ENCODE data around the gene PAX5.

The PAX5 gene

GRCh38 chr9:36903541-36904435, 130.3 kb downstream of the PAX5 start (continued):
- TF ChIP-seq ZNF280D (tag by site-specific recombination; IDR thresholded peaks at IDR 0.05) = no peak
- no peak for TF ChIP-seq ZNF157 (tag by site-specific recombination; IDR thresholded peaks at IDR 0.05)
- TF ChIP-seq ZNF843 (tag by site-specific recombination; IDR thresholded peaks at IDR 0.05) = peak; percentile 63
- TF ChIP-seq ZNF596 (tag by site-specific recombination; IDR thresholded peaks at IDR 0.05) = no peak
- TF ChIP-seq SCRT1 (tag by site-specific recombination; IDR thresholded peaks at IDR 0.05; ENCODE audit: borderline replicate concordance) = no peak
- TF ChIP-seq ZSCAN30 (tag by site-specific recombination; IDR thresholded peaks at IDR 0.05) = peak; percentile 87
- TF ChIP-seq BCL11A (tag by site-specific recombination; IDR thresholded peaks at IDR 0.05; ENCODE audit: low read depth) = no peak
- TF ChIP-seq ZNF423 (tag by site-specific recombination; IDR thresholded peaks at IDR 0.05) = no peak
- no peak for TF ChIP-seq ZNF169 (tag by site-specific recombination; IDR thresholded peaks at IDR 0.05)
- no peak for TF ChIP-seq ZNF830 (tag by site-specific recombination; IDR thresholded peaks at IDR 0.05; ENCODE audit: low read depth)
- TF ChIP-seq ZNF221 (tag by site-specific recombination; IDR thresholded peaks at IDR 0.05; ENCODE audit: borderline replicate concordance) = no peak
- no peak for TF ChIP-seq PRDM2 (tag by site-specific recombination; IDR thresholded peaks at IDR 0.05; ENCODE audit: borderline replicate concordance)
- no peak for TF ChIP-seq OVOL3 (tag by site-specific recombination; IDR thresholded peaks at IDR 0.05)
- no peak for TF ChIP-seq MYNN (tag by site-specific recombination; IDR thresholded peaks at IDR 0.05; ENCODE audit: borderline replicate concordance)
- TF ChIP-seq ZNF600 (tag by site-specific recombination; IDR thresholded peaks at IDR 0.05) = no peak
- TF ChIP-seq ZNF335 (tag by site-specific recombination; conservative IDR thresholded peaks at IDR 0.05) = no peak
- no peak for TF ChIP-seq ZNF48 (tag by site-specific recombination; IDR thresholded peaks at IDR 0.05)
- TF ChIP-seq ZNF664 (tag by site-specific recombination; IDR thresholded peaks at IDR 0.05) = no peak
- no peak for TF ChIP-seq ZNF175 (tag by site-specific recombination; IDR thresholded peaks at IDR 0.05)
- no peak for TF ChIP-seq ZNF362 (tag by site-specific recombination; IDR thresholded peaks at IDR 0.05)
- no peak for TF ChIP-seq GFI1B (tag by site-specific recombination; IDR thresholded peaks at IDR 0.05)
- no peak for TF ChIP-seq ZNF518A (tag by site-specific recombination; conservative IDR thresholded peaks at IDR 0.05; ENCODE audit: low read depth)
- TF ChIP-seq ZNF791 (tag by site-specific recombination; IDR thresholded peaks at IDR 0.05) = no peak
- 0 out of 2 replicates have a peak, but pooled peaks have one; percentile 26 for TF ChIP-seq ZXDB (tag by site-specific recombination; IDR thresholded peaks at IDR 0.05)
- no peak for TF ChIP-seq GLI2 (tag by site-specific recombination; IDR thresholded peaks at IDR 0.05; ENCODE audit: borderline replicate concordance, low read depth)

Data from HEK293 (cell line).